ENCODE measurements around the gene MB21D2. TPM values are rescaled to one million over a fixed set of nuclear protein-coding genes. Genes with fewer than 3 reads are reported as not detected.

MB21D2 gene
- total and polyA plus RNA-seq, 2 experiments from 2014 or later = 4.0 to 5.2 TPM

- no peak for TF ChIP-seq CTCF (IDR thresholded peaks at IDR 0.05; ENCODE audit: low read depth, low read length)
- Histone ChIP-seq H3K4me1 (ENCODE audit: low read depth) (peaks cover 18% of the 10 kb centered on the region), H3K9me3 (ENCODE audit: low read depth) (no peaks in the 10 kb centered on the region), H3K27ac (no peak overlapping the region), H3K36me3 (no peaks in the 10 kb centered on the region), H3K27me3 (peaks cover 12% of the 10 kb centered on the region), H3K4me3 (no peak overlapping the region)
- DNase-seq (ENCODE audit: low read depth in 1 of 2, low spot score in 1 of 2) = no peak
Measured at GRCh38 chr3:192840143-192840836, 77.4 kb downstream of the MB21D2 start.

DNA sequence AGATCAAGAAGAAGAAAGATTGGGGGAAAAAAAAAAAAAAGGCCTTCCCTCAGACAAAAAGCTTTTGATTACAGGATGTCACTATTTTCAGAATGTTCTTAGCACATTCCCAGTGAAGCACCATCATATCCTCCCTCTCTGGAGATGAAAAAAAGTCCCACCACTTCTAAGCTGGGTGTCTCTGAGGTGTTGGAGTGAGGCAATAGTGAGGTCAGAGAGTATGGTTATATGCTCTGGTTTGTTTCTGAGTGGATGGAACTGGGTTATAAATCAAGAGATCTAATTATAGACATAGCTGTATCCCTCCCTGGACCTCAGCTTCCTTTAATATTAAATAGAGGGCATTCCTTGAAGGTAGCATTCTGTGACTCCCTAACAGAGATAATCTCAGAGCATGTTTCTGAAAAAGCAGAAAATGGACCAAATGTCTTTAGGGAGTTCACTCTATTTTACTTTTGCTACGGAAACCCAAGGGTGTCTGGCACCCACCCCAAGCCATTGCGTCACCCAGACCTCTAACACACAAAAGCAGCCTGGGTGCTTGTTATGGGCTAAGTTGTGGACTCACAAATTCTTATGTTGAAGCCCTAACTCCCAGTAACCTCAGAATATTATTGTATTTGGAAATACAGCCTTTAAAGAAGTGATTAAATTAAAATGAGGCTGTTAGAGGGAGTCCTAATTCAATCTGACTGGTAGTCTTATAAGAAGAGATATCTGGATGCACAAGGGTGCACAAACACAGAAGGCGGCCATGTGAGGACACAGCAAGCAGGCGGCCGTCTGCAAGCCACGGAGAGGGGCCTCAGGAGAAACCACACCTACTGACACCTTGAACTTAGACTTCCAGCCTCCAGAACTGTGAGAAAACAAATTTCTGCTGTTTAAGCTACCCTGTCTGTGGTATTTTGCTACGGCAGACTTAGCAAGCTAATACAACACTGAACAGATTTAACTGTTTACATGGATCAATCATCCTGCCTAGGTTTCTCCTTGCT lies 81.5 kb downstream of the MB21D2 start:
- Histone ChIP-seq H3K4me1 (ENCODE audit: low read depth) (no peaks in the 10 kb centered on the region), H3K36me3 (no peaks in the 10 kb centered on the region), H3K27me3 (peaks cover 16% of the 10 kb centered on the region), H3K4me3 (no peak overlapping the region), H3K9me3 (ENCODE audit: low read depth) (no peaks in the 10 kb centered on the region), H3K27ac (no peak overlapping the region)
- no peak for TF ChIP-seq CTCF (IDR thresholded peaks at IDR 0.05; ENCODE audit: low read depth, low read length)
- DNase-seq (ENCODE audit: low read depth in 1 of 2, low spot score in 1 of 2) = peak in 1 of 2 donors; percentile 89

- Histone ChIP-seq H3K27ac (no peak overlapping the region), H3K4me1 (ENCODE audit: low read depth) (no peaks in the 10 kb centered on the region), H3K9me3 (ENCODE audit: low read depth) (no peaks in the 10 kb centered on the region), H3K4me3 (no peak overlapping the region), H3K27me3 (peaks cover 18% of the 10 kb centered on the region), H3K36me3 (no peaks in the 10 kb centered on the region)
- no peak for DNase-seq (ENCODE audit: low read depth in 1 of 2, low spot score in 1 of 2)
- no peak for TF ChIP-seq CTCF (IDR thresholded peaks at IDR 0.05; ENCODE audit: low read depth, low read length)
Measured at GRCh38 chr3:192834428-192834827, 83.2 kb downstream of the MB21D2 start.

GRCh38 chr3:192833177-192833890 lies 84.3 kb downstream of the MB21D2 start:
- DNase-seq (ENCODE audit: low read depth in 1 of 2, low spot score in 1 of 2) = peak in 1 of 2 donors; percentile 77
- Histone ChIP-seq H3K4me3 (no peak overlapping the region), H3K36me3 (no peaks in the 10 kb centered on the region), H3K4me1 (ENCODE audit: low read depth) (no peaks in the 10 kb centered on the region), H3K27me3 (peaks cover 18% of the 10 kb centered on the region), H3K9me3 (ENCODE audit: low read depth) (no peaks in the 10 kb centered on the region), H3K27ac (no peak overlapping the region)
- no peak for TF ChIP-seq CTCF (IDR thresholded peaks at IDR 0.05; ENCODE audit: low read depth, low read length)

DNA sequence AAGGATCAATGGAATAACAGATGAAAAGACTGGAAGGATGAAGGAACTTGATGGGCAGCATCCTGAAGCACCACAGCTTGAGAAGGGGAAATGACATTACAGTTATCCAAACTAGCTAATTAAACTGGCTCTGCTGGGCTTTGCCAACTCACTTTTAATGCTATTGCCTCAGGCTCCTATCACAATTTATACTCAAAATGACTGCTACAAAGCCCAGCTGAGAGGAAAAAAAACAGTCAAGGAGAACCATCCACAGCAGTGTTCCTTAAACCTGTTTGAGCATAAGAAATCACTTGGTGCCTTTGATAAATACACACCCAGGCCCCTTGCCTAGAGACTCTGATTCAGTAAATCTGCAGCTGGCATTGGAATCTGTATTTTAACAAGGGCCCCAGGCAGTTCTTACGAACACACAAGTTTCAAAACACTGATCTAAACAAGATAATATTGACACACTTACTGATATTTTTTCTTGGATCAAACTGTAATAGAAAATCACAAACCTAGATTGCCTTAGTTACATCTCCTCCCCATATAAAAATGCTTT lies 85.8 kb downstream of the MB21D2 start:
- H3K27ac ChIP-seq = no peak overlapping the region
- no peak for TF ChIP-seq CTCF (IDR thresholded peaks at IDR 0.05; ENCODE audit: low read depth, low read length)
- no peaks in the 10 kb centered on the region for H3K9me3 ChIP-seq (ENCODE audit: low read depth)
- no peaks in the 10 kb centered on the region for H3K36me3 ChIP-seq
- no peak overlapping the region for H3K4me3 ChIP-seq
- no peaks in the 10 kb centered on the region for H3K4me1 ChIP-seq (ENCODE audit: low read depth)
- no peak for DNase-seq (ENCODE audit: low read depth in 1 of 2, low spot score in 1 of 2)
- H3K27me3 ChIP-seq = peaks cover 18% of the 10 kb centered on the region
